ENCODE data around the gene TMPRSS6.
A peak's percentile ranks its signal among the peaks of the same experiment; 100 is the strongest.

Gene TMPRSS6

DNA sequence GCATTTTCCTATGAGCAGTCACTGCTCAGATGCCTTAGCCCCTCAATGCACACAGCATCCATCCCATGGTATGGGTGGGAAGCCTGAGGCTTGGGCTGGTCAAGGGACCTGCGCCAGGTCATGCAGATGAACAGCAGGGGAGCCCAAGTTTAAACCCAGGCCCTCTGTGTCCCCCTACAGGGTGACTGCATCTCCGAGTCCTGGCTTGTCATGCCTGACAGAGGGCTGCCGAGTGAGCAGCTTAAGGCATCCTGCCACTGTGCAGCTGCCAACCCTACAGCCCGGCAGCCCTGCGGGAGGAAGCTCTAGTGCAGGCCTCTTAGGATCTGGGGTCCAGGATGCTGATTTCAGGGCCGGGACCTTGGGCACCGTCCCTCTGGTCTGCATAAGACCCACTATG is 30.2 kb upstream of the TMPRSS6 start:
- no peak for DNase-seq

DNA sequence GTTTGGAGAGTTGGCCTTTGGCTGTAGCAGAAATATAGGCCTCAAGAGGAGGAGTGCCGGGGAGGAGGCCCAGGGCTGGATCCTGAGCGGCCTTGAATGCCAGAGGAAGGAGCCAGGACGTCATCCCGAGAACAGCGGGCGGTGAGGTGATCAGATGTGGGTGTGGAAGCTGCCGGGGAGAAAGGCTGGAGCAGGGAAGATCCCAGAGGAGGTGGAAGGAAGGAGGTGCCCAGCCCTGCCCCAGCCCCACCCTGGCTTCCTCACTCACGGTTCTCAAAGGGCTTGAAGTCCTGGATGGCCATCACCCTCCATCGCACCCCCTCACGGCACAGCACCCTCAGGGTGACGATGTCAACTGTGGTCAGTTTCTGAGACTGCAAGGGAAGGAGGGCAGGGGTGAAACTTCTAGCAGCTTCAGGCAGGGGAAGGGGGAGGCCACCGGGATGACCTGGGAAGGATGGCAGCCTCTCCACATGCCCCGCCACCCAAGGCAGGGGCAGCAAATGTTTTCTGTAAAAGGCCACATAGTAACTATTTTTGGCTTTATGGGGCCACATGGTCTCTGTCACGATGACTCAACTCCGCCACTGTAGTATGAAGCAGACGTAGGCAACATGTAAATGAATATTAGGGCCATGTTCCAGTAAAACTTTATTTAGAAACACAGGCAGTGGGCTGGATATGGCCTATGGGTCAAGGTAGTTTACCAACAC is 29.5 kb upstream of the TMPRSS6 start:
- no peak for DNase-seq

DNA sequence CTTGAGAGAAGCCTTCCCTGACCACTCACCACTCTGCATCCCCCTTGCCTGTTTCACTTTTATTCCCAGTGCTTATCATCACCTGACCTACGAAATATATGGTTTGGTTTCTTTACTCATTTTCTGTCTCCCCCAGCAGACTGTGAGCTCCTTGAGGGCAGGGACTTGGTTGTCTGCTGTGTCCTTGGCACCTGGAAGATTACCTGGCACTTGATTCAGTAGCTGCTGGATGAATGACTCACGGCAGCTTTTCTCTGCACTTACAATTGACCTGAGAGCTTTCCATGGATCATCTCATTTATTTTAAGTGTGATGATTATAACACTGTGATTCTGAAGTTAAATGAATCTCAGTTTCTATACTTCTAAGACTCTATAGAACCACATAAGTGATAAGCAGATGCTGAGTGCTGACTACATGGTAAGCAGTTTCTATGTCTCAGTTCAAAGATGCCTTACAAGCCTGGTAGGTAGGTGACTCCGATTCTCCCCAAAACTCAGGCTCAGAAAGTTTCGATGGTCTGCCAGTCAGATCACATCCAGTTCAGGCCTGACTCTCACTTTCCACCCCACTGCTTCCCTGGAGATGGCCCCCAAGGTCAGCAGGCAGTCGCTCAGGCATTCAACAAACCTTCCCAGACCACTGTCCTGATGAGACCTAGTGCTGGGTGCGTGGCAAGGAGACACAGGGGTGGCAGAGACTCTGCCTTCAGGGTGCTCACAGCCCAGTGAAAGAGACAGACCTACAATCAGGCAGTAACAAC is 28.6 kb upstream of the TMPRSS6 start:
- DNase-seq: peak; percentile 31

DNA sequence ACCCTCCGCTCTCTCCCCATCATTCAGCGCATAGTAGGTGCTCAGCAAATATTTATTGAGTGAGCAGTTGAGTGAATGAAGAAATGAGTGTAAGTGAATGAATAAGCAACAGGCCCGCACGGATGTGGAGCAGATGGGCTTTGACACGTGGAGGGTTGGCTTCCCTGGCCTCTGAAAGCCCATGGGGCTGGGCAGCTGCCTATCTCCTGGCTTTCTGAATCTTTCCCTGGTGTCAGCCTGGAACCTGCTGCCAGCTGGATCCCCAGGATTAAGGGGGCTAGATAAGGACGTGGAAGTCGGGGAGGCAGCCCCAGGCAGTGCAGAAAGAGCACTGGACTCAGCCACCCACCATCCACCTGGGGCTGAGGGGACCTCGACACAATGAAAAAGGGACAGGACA is 27.6 kb upstream of the TMPRSS6 start:
- DNase-seq: no peak

DNA sequence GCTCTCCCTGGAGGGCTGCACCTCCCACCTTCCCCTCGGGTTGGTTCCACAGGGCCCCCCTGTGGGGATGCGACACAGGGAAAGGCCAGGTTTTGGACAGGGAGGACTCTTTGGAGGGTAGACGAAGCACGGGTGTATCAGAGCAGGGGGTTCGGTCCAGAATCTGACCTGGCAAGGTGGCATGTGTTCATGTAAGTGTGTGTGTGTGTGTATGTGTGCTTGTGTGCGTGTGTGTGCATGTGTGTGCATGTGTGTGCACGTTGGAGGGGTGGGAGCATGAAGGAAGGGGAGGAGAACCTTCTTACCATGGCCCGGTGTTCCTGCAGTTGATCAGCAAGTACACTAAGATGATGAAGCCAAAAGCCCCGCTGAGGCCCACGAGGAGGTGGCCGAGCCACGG is 25.5 kb upstream of the TMPRSS6 start:
- DNase-seq: no peak

DNA sequence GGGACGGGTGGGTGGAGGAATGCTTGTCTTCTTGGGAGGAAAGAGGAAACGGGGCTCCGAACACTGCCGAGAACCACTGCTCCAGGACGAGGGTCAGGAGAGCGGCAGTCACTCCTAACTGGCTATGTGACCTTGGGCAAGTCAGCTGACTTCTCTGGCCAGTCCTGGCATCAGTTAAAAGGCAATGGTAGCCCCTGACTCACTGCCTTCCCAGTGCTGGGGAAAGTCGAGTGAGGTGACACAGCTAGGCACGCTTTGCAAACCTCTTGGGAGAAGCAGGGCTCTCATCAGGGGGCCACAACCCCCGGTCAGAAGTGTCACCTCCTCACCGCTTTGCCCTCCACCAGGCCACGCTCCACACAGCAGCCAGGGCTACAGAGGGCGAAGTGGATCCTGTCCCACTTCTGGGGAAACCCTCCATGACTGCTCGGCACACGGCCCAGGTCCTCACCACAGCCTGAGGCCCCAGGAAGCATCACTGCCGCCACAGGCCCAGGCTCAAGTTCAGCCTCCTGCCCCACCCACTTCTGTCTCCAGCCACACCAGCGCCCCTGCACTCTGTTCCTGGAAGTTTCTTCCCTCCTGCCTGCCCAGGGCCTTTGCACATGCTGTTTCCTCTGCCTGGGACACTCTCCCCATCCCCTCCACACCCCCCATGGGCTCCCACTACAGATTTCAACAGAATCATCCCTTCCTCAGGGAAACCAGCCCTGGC is 23.9 kb upstream of the TMPRSS6 start:
- no peak for DNase-seq

DNA sequence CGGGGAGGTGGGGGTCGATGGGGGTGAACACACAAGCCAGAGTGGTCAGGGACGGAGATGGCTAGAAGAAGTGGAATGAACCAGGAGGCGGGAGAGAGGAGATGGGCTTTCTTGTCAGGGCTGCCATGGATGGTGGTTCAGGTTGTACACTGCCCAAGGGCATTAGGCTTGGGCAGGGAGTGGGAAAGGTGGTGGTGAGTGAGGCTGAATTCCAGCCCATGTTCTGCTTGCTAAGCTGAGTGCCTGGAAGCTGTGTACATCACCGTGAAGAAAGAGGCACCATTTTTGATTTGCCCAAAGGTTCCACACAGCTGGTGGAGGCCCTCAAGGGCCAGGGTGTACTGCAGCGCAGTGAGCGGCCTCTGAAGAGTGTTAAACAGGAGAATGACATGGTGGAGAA is 23.3 kb upstream of the TMPRSS6 start:
- DNase-seq: no peak

DNA sequence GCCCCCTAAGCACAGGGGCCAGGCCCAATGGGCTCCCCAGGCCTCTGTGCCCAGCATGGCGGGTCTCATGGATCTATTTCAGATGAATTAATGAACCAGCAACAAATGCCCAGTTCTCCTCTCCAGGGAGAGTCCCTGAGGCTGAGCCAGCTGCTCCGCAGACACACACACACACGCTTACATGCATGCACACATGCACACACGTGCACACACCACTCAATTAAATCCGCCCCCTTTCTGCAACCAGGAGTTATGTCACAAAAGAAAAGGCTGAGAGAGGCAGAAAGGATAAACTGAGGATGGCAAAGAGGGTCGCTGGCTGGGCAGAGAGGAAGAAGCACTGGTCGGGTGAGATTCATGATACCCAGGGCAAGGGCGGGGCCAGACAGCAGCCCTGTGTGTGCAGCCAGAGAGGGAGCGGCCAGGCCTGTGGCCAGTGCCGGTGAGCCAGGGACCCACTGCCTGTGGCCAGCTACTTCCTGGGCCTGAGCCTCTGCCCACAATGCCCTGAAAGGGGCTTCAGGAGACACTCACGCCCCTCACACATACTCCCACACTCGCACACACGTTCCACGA is 20.4 kb upstream of the TMPRSS6 start:
- DNase-seq: no peak

DNA sequence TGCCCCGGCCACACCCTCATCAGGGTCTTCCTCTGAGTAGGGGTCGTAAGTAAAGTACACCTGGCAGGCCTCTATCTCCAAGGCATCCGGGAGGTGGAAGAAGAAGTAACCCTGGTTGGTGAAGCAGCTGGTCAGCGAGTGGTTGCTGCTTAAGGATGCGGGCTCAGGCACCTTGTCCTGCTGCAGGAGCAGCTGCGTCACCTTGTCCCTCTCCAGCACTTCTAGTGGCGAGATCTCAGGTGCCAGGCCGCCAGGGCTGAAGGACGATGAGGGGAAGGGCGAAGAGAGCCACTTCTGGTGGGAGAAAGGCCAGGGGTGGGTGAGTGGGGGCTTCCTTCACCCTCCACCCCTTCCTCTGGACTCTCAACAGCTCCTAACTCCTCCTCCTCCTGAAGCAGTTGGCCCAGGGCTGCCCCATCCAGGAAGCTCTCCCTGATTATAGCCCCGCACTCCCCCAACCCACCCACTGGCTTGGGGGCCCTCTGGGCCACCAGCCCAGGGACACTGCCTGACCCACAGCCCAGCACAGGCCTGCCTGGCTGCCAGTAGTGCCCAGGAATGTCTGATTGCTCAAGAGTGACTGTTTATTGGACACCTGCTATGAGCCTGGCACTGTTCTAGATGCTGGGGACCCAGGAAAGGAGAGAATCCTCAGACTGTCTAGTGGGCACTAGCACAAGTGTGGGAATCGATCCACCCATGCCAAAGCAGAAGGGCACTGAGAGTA is 19.2 kb upstream of the TMPRSS6 start:
- no peak for DNase-seq

DNA sequence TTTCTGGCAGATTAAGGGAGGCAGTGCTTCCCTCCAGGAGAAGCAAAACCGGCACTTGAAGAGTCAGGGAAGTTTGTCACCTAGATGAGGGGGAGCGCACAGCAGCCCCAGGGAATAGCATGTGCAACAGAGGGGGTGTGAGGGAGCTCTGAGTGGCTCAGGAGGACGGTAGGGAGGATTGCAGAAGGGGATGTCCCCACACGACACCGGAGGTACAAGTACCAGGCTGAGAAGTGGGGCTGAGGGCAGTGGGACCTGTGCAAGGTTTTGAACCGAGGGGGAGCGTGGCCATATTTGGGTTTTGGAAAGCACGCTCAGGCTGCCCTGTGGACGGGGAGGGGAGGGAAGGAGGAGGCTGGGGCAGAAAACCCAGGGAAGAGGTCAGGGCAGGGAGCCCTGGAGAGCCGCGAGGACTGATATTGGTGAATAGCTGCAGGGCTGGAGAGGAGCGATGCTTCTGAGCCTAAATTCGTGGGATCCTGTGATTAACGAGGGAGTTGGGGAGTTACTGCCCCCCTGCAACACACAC is 17.9 kb upstream of the TMPRSS6 start:
- no peak for DNase-seq

DNA sequence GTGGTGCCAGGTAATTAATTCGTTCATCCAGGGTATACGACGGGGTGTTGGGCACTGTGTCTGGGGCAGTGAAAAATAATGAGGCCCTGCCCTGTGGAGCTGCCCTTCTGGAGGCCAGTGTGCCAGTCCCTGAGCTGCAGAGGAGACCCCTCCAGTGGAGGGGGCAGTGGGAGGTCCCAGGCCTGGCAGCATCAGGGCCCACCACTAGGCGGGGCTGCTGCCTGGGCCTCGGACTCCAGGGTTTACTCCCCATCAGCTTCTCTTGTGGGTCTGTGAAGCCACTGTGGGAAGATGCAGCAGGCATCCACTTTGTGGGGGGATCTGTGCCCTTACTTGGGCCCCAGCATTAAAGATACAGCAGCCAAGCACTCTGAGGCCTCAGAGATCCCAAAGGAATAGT is 17.4 kb upstream of the TMPRSS6 start:
- DNase-seq: no peak

DNA sequence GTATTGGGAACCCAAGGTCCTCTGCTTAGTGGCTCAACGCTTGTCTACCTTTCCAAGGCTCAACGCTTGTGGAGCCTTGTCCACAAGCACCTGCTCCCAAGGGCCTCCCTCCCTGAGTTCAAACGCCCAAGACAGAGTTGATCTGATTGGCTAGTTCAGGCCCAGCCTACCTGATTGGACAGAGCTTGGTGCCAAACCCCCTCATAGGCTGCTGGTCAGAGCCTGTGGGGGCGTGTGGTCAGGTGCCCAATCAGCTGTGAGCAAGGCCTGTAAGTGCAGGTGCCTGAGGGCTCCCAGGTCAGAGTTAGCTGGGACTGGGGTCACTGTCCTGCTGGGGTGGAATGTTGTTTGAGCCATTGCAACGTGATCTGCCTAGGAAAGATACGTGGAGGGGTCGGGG is 16.9 kb upstream of the TMPRSS6 start:
- no peak for DNase-seq

DNA sequence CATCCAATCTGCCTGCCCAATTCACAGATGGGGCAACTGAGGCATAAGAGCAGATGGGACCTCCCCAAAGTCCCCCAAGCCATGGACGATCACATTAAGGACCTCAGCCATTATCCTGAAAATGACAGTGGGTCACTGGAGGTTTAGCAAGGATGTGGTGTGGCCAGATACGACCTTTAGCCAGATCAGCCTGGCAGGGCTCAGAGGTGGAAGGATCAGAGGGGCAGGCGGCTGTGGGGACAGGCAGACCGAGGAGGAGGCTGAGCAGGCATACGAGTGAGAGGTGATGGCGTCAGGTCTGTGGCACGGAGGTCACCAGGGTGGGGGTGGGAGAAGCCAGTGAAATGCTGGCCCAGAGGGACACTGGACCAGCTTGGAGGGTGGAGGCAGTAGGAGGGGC is 14.1 kb upstream of the TMPRSS6 start:
- DNase-seq: no peak

DNA sequence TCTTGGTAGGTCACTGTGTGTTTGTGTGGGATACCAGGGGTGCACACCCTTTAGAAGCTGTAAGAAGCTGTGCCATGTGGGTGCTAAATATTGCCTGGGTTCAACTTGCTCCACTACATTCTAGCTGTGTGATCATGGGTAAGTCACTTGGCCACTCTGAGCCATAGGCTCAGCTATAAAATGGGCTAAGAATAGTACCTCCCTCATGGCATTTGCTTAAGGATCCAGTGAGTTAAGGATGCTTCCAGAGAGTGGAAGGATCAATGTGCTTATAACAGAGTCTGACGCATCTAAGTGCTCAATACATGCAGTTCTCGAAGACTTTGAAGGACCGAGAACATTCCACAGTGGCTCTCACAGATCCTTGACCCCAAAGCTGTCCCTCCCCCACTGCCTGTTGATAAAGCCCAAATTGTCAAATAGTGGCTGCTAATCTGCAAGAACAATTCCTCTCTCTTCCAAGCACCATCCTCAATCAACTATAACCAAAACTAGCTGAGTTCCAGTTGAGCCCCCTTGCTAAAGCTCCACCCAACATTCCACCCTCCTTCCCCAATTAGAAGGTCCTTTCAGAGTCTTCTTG is 13.2 kb upstream of the TMPRSS6 start:
- no peak for DNase-seq

DNA sequence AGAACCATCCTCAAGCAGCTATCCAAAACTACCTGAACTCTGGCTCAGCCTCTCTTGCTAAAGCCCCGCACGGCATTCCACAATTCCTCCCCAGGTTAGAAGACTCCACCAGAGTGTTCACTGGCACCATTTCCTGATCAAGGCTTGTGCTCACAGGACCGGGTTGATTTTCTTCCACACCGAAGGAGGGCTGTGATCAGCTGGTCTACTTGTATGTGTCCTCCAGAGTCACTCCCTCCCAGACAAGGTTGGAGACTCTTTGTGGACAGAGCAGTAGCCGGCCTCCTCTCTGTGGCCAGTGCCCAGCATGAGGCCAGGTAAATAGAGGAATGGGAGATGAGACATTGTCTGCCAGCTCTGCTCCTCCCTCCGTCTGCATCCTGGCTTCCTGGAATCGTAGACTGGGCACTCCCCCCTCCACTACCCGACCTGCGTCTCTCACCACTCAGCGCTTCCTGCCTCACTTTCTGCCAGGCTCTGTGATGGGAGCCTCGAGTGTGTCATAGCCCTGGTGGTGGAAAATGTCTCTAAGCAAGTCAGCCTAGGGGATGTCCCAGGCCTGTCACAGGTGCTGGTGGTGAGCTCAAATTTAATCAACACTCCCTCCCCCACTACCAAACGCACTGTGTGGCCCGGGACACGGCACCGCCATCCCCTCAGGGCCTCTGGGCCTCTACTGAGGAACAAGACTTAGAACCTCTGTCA is 12.5 kb upstream of the TMPRSS6 start:
- DNase-seq: peak; percentile 90

DNA sequence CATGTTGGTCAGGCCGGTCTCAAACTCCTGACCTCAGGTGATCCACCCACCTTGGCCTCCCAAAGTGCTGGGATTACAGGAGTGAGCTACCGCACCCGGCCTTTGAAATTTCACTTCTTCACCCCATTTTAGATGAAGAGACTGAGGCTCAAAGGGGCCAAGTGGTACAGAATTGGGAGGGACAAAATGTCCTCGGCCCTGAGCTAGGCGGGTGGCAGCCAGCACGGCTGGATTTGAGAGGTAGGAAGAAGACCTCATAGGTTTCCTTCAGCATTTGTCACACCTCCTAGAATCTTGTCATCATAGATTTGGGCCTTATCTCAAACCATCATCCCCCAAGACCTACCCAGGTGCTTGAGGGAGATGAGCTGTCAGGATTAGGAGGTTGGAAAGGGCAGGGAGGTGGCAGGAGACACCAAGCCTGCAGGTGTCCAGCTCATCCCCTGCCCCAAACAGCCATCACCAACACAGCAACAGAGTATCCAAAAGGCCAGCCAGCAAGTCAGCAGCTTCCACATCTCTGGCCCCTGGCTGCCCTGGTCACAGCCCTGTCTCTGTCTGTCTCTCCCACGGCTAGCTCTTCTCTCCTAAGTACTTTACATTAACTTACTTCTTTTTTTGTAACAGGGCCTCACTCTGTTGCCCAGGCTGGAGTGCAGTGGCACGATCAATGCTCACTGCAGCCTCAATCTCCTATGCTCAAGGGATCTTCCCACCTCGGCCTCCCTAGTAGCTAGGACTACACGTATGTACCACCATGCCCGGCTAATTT is 11.2 kb upstream of the TMPRSS6 start:
- DNase-seq: no peak

DNA sequence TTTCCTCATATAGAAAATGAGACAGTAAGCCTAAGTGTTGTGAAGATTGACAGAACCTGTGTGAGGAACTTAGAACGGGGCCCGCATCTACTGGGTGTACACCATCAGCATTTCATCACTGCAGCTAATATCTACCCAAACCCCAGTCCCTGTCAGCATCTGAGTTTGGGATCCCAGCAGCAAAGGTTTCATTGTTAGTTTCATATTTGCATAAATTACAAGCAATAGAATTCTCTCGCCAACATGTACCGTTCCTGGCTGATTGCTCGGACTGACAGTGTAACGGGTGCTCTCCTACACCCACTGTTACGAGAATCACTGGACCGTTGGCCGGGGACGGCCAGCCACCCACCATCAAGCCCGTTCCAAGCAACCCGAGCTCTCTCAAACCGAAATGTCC is 10.4 kb upstream of the TMPRSS6 start:
- no peak for DNase-seq

DNA sequence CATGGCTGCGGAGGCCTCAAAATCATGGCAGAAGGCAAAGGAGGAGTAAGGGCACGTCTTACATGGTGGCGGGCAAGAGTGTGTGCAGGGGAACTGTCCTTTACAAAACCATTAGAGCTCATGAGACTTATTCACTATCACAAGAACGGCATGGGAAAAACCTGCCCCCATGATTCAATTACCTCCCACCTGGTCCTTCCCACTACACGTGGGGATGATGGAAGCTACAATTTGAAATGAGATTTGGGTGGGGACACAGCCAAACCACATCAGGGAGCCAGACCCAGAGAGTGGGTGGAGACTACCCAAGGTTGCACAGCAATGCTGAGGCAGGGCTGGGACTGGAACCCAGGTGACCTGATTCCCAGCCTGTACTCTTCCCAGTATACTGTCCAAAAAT is 8.6 kb upstream of the TMPRSS6 start:
- DNase-seq: no peak

DNA sequence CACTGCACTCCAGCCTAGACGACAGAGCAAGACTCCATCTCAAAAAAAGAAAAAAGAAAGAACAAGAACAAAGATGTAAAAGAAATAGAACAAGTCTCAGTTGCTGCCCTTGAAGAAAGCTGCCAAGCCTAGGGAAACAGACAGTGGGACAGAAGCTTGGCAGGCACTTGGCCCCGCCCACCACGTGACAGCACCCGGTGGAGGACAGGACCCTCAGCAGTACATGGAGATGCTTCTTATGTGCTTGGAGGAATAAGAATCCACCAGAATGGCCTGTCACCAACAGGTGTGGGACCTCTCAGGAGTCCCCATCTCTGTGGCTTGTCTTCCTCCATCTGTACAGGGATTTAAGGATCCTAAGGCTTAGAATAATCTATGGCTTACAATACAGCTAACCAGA is 7.6 kb upstream of the TMPRSS6 start:
- DNase-seq: no peak

DNA sequence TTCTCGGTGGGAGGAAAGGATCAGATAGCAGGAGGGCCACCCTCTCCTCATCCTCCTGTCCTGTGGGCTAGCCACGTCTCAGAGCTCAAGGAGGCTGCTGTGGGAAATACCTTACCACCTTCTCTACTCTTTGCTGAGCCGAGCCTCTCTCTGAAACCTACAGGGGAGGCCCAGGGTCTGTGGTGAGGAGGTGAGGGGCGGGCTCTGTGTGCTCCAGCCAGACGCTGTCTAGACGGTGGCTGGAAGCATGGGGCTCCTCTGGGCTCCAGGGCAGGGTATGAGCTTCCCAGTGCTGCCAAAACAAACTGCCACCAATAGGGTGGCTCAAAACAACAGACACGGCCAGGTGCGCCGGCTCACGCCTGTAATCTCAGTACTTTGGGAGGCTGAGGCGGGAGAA is 5.5 kb upstream of the TMPRSS6 start:
- DNase-seq: no peak

DNA sequence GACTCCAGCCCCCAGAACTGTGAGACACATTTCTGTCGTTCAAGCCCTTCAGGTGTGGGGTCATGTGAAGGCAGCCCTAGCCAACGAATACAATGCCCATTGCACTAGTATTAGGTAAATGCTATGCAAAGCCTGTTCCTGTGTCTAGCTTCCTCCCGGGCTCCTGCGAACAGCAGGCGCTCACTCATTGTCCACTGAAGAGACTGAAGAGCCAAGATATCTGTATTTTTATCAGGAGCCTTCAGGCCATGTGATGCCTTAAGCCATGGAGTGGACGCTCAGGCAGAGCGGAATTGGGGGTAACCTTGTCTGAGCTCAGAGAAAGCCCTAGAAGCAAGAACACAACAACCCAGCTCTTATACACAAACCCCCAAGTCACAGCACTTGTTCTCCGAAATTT is 4.2 kb upstream of the TMPRSS6 start:
- no peak for DNase-seq
